GM12874 (cell line): ENCODE measurements around the gene HSF5.

Experiments
- TF ChIP-seq, protein P1 (sequence below): IDR thresholded peaks from 2 replicates; pipeline ENCODE4 v1.5.1; 2011; ENCODE audit warnings: low read depth, mild to moderate bottlenecking, control low read depth, low read length, moderate library complexity; ENCODE audit not compliant: insufficient read depth

HSF5 gene

DNA sequence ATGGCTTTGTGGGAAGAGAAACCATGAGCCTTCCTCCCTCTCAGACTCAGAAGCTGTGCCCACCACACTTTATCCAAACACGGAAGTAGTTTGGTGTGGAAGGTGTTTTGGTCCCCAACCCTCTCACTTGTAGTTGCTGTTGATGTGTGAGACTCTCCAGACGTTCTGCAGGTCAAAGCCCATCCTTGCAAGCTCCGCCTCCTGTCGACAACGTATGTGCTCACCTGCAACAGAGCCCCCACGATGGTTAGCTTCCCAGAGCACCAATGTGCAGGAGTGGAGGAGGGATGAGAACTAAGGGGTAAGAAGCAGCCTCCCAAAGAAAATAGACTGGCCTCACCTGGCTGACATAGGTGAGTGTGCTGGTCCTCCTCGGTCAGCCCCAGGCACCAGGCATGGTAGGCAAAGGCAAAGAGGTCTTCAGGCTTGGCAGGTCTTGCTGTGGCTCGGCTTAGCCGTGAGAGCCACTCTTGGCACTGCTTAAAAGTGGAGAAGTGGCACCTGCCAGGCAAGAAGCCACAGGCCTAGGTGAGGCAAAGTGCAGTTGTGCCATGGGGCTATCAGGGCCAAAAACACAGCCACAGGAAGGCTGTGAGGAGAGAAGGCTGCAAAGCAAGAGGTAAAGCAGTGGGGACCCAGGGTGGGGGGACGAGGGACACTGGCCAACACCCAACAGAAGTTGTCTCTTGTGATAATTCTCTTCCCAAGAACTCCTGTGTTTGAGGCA, 20.3 kb upstream of the HSF5 start:
- TF ChIP-seq, protein P1, sequence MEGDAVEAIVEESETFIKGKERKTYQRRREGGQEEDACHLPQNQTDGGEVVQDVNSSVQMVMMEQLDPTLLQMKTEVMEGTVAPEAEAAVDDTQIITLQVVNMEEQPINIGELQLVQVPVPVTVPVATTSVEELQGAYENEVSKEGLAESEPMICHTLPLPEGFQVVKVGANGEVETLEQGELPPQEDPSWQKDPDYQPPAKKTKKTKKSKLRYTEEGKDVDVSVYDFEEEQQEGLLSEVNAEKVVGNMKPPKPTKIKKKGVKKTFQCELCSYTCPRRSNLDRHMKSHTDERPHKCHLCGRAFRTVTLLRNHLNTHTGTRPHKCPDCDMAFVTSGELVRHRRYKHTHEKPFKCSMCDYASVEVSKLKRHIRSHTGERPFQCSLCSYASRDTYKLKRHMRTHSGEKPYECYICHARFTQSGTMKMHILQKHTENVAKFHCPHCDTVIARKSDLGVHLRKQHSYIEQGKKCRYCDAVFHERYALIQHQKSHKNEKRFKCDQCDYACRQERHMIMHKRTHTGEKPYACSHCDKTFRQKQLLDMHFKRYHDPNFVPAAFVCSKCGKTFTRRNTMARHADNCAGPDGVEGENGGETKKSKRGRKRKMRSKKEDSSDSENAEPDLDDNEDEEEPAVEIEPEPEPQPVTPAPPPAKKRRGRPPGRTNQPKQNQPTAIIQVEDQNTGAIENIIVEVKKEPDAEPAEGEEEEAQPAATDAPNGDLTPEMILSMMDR: no peak

DNA sequence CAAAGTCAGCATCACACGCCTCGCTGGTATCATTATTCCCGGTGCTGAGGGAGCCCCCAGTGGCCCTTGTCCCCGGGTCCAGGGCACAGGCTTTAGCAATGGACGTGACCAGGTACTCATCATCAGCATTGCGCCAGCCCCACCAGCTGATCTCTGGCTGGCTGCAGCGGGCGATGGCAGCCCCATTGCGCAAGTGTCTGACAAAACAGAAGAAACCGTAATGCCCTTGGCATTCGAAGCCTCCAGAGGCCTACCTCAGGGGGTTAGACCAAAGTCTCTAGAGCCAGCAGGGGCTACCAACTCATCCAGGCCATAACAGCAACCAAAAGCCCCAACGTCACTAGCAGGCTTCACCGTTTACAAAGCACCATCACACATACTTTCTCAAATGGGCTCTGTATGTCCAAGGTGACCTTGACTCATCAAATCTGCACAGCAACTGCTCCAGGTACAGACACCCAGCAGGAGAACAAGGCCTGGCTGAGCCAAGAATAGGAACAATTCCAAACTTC, 19.0 kb upstream of the HSF5 start:
- TF ChIP-seq, protein P1: no peak

DNA sequence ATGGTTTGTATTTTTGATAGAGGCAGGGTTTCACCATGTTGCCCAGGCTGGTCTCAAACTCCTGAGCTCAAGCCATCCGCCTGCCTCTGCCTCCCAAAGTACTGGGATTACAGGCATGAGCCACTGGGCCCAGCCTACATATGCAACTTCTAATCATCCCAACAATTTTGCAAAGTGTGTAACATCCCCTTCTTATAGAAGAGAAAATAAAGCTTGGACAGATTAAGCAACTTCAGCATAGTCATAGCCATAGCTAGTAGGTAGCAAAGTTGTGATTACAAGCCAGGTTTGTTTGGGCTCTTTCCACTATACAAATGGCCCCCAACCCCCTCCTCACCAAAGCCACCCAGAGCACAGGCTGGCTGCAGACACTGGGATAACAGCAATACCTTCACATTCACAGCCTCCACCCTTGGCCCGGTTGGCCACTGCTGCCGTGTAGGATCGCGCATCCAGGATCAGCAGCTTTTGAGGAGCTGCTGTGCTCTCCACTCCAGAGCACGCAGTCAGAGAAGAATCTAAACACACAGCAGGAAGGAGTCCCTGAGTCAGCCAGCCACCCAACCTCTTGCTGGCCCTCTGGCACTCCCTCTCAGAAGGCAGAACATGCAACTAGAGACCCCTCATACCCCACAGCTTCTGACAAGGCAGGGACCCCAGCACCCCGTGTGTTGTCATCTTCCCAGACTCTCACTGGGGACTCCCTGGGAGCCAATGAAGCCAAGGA, 18.3 kb upstream of the HSF5 start:
- TF ChIP-seq, protein P1: no peak

DNA sequence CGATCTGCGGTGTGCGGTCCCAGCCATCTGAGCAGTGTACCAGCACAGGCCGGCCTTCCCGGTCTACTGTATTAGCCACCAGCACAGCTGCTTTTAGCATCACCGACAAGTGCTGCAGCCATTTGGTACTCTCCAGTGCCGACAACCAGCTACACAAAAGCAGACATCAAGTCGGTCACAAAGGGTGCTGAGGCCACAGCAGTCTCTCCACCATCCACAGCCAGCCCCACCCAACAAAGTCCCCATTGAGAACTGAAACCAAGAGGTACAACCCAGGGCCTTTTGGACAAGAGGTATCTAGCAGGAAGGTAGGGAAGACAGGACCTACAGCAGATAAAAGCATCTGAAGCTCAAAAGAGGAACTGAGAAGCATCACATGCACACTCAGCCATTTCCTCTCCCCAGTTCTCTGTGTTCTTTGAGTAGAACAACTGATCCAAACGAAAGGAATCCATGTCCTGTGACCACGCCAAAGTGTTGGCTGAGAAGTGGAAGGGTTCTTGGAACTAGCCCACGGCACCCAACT, 16.7 kb upstream of the HSF5 start:
- TF ChIP-seq, protein P1: no peak

DNA sequence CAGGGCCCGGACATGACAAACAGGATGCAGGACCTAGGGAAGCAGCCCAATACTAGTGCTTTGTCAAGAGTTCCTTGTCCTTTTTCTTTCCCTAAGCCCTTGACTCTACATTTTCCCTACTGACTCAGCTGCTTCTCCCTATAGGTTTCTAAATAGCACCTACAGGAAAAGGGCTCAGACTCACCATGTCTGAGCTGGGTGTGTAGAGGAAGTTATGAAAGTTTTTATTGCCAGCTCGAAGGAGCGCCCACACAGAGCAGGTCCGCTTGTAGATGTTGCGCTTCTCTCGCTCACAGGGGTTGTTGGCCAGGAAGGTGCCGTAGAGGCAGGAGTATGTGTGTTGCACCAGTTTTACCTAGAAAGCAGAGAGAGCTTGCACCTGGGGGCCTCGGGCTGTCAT, 15.7 kb upstream of the HSF5 start:
- TF ChIP-seq, protein P1: no peak

DNA sequence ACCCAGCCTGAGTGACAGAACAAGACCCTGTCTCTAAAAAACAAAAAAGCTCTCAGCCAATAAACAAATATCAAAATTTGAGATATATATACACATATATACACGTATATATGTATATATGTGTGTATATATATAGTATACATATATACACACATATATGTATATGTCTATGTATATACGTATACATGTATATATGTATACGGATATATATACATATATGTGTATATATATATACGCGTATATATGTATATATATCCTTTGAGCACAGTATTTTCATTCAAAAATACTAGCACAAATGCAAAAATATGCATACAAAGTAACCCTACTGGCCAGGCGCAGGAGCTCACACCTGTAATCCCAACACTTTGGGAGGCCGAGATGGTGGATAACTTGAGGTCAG, 13.2 kb upstream of the HSF5 start:
- TF ChIP-seq, protein P1: no peak

DNA sequence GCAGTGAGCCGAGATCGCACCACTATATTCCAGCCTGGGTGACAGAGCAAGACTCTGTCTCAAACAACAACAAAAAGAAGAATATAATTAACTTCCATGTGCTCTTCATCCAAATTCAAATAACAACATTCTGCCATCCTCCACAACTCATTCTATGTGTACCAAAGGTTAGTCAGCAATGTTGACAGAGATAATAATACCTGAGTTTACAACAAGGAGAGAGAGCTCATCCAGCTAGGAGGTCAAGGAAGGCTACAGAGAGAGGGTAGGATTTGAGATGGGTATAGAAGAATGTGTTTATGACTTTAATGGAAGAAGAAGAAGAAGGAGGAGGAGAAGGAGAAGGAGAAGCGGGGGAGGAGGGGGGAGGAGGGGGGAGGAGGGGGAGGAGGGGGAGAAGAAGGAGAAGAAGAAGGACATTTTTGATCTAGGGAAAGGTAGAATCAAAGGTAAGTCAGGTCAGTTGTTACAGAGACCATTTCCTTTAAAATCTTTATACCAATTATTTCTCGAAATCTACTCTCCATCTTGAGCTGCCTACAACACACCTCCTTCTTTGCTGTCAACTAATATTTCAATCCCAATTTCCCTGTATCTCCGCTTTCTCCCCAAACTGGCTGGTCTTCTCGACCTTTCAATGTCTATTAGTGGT, 10.1 kb upstream of the HSF5 start:
- TF ChIP-seq, protein P1: no peak
